IPS-18a (cell line): ENCODE measurements around the gene WDR7.

Experiments used
- H3K27ac ChIP-seq: one replicate; pipeline ENCODE4 v1.5.1; 2013; ENCODE audit warnings: low read length
- H3K27me3 ChIP-seq: one replicate; pipeline ENCODE4 v1.6.1; 2013; ENCODE audit warnings: mild to moderate bottlenecking, low read length; ENCODE audit not compliant: control insufficient read depth, insufficient read depth
- H3K36me3 ChIP-seq: one replicate; pipeline ENCODE4 v1.6.1; 2013; ENCODE audit warnings: low read depth, low read length; ENCODE audit not compliant: control insufficient read depth
- H3K4me1 ChIP-seq: one replicate; pipeline ENCODE4 v1.6.1; 2013; ENCODE audit warnings: low read depth, low read length; ENCODE audit not compliant: control insufficient read depth
- H3K4me3 ChIP-seq: one replicate; pipeline ENCODE4 v1.5.1; 2013; ENCODE audit warnings: low read length
- H3K9ac ChIP-seq: one replicate; pipeline ENCODE4 v1.6.1; 2013; ENCODE audit warnings: mild to moderate bottlenecking, low read length, moderate library complexity
- H3K9me3 ChIP-seq: one replicate; pipeline ENCODE4 v1.6.1; 2013; ENCODE audit warnings: low read depth, low read length; ENCODE audit not compliant: control insufficient read depth

Gene WDR7

DNA sequence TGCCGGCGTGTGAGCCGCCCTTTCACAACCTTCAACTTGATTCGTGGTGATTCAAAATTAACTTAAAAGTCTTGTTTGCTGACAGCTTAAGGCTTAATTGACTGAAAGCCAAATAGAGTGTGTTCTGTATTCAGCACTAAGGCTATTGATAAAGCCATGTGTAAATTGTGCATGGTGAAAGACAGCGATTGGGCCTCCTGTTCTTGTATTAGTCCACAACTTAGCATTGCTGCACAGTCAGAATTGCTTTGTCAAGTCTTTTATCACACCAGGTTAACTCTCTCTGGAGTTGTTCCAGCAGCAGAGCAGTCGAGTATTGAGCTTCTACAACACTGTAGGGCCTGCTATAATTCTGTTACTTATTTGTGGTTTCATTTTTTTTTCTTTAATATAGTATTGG is 210.1 kb downstream of the WDR7 start:
- Histone ChIP-seq H3K4me1 (no peaks in the 10 kb centered on the region), H3K9me3 (no peaks in the 10 kb centered on the region), H3K4me3 (no peak overlapping the region), H3K27ac (no peak overlapping the region), H3K9ac (no peak overlapping the region), H3K27me3 (no peaks in the 10 kb centered on the region), H3K36me3 (no peaks in the 10 kb centered on the region)

DNA sequence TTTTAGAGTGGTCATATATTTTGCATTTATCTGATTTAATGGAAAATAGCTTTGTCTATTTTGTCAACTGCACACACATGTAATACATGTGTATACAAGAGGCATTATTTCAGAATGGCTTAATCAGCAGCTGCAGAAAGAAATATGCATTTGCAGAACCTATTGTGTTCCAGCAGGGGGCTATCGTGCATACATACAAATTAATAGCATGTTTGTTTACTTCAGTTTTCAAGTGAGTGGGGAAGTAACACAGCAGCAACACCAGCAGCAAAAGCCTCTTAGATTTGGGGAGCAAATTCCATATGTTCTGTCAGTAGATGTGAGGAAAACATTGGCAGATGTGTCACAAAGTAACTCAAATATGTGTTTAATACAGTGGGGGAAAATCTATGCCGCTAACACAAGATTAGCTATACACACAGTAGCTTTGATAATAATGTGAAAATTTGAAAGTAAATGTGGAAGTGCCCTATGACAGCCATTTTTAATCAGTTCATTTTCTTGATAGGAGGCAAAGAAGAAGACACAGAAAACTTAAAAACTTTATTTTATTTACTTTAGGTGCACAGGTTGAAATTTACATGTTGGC is 218.1 kb downstream of the WDR7 start:
- Histone ChIP-seq H3K27me3 (no peaks in the 10 kb centered on the region), H3K9me3 (no peaks in the 10 kb centered on the region), H3K4me1 (peaks cover 36% of the 10 kb centered on the region)

DNA sequence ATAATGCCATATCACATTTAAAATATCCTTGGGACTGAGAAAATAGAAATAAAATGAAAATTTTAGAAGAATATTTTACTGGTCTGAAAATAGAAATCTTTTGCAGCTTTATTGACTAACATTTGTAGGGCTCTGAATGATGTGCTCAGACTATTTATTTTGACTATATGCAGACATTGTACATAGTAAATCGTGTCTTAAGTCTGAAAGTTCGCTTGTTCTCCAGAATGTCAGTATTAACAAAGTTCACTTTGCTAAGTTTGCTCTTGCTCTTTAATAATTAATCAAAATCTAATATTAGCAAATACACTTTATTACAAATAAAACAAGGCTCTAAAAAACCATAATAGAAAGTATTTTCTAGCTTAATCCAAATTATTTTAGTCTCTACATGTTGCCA is 219.8 kb downstream of the WDR7 start:
- Histone ChIP-seq H3K9ac (no peak overlapping the region), H3K4me3 (no peak overlapping the region), H3K9me3 (no peaks in the 10 kb centered on the region), H3K4me1 (peaks cover 41% of the 10 kb centered on the region), H3K36me3 (no peaks in the 10 kb centered on the region), H3K27me3 (no peaks in the 10 kb centered on the region), H3K27ac (no peak overlapping the region)

More for the DNA sequence above, 218.1 kb downstream of the WDR7 start:
- no peak overlapping the region for H3K27ac ChIP-seq
- H3K36me3 ChIP-seq = no peaks in the 10 kb centered on the region
- H3K4me3 ChIP-seq = no peak overlapping the region
- no peak overlapping the region for H3K9ac ChIP-seq

DNA sequence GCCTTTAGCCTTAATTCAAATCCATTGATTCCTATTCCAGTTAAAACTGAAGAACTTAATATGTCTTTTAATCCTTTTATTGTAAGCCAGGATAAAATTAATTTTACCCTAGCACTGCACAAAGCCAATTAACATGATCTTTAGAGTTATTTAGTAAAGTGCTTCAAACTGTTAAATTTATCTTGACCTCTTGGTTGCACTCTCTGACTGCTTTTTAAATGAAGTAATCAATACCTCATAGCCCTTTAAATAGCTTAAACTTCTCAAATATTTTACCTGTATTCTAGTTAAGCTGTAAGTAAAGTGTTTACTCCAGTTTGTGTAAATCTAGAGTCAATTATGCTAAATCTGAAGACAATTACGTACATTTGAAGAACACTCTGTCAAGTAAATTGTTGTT is 221.0 kb downstream of the WDR7 start:
- H3K27ac ChIP-seq = no peak overlapping the region
- no peaks in the 10 kb centered on the region for H3K27me3 ChIP-seq
- peaks cover 41% of the 10 kb centered on the region for H3K4me1 ChIP-seq
- no peaks in the 10 kb centered on the region for H3K9me3 ChIP-seq
- H3K36me3 ChIP-seq = no peaks in the 10 kb centered on the region
- no peak overlapping the region for H3K4me3 ChIP-seq
- H3K9ac ChIP-seq = no peak overlapping the region

DNA sequence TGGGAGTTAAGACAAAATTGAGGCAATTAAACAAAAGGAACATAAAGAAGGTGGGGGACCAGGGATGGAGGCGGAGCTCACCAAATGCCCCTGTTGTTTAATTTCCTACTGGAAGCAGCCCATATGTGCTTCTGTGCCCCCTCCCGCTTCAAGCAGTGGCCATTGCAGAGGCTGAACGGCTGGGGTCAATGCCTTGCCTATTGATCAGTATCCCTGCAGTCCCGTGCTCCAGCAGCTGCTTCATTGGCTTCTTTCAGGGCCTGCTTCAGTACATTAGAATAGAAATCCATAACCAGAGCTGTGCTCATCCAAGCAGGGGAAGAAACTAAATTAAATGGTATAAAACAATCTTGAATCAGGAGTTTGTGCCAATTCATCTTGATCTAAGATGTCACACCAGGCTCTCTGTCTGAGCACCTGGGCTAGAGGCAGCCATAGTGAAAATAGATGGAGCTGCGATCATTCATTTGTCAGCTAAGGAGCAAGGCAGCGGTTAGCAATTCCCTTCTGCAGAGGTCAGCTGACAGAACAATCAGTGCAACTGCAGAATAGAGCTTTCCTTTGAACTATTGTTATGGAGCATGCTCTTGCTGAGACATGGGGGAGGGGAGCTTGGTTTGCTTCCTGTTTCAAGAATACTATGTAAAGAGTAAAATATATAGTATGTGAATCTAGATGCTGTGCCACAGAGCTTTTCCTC is 222.4 kb downstream of the WDR7 start:
- Histone ChIP-seq H3K27ac (peak overlapping the region; percentile 58), H3K4me1 (peaks cover 38% of the 10 kb centered on the region), H3K36me3 (no peaks in the 10 kb centered on the region), H3K27me3 (no peaks in the 10 kb centered on the region), H3K4me3 (peak overlapping the region; percentile 43), H3K9ac (peak overlapping the region; percentile 10), H3K9me3 (no peaks in the 10 kb centered on the region)

DNA sequence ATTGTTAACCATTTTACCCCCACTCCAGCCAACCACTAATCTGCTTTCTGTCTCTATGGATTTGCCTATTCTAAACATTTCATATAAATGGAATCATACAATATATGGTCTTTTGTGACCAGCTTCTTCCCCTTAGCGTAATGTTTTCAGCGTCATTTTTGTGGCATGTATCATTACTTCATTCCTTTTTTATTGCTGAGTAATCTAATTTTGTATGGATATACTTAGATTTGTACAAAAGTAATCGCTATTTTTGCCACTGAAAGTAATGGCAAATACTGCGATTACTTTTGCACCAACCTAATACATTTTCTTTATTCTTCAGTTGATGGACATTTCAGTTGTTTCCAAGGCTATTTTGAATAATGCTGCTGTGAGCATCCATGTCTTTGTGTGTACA is 227.6 kb downstream of the WDR7 start:
- H3K9me3 ChIP-seq = no peaks in the 10 kb centered on the region
- no peak overlapping the region for H3K9ac ChIP-seq
- no peak overlapping the region for H3K27ac ChIP-seq
- no peaks in the 10 kb centered on the region for H3K27me3 ChIP-seq
- no peaks in the 10 kb centered on the region for H3K36me3 ChIP-seq
- no peak overlapping the region for H3K4me3 ChIP-seq
- peaks cover 10% of the 10 kb centered on the region for H3K4me1 ChIP-seq

DNA sequence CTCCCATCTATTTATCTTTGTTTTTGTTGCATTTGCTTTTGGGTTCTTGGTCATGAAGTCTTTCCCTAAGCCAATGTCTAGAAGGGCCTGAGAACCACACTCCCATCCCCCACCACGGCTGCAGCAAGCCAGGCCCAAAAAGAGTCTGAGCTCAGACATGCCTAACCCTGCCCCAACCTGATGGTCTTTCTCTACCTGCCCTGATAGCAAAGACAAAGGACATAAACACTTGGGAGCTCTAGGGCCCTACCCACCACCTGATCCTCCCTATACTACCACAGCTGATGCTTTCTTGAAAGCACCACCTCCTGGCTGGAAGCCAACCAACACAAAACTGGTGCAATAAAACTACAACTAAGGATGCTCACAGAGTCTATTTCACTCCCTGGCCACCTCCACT is 233.4 kb downstream of the WDR7 start:
- Histone ChIP-seq H3K36me3 (no peaks in the 10 kb centered on the region), H3K4me3 (no peak overlapping the region), H3K9ac (no peak overlapping the region), H3K27me3 (no peaks in the 10 kb centered on the region), H3K4me1 (no peaks in the 10 kb centered on the region), H3K27ac (no peak overlapping the region), H3K9me3 (no peaks in the 10 kb centered on the region)

DNA sequence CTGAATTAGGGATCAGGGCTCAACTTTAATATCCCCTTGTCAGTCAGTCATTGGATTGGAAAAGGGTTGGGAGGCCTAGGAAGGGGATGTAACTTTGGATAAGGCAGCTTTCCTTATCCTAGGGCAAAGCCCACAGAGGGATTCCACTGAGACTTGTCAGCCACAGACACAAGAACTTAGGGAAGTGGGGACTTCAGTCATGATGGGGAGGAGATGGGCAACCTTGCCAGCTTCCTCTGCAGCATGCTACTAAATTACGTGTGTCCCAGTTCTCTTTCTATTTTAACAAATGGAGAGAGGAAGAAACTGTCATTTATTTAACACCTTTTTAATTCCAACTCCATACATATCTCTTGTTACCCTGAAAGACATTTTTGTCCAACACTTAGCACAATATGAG is 237.8 kb downstream of the WDR7 start:
- H3K9ac ChIP-seq = no peak overlapping the region
- H3K27ac ChIP-seq = no peak overlapping the region
- H3K36me3 ChIP-seq = no peaks in the 10 kb centered on the region
- no peak overlapping the region for H3K4me3 ChIP-seq
- H3K4me1 ChIP-seq = no peaks in the 10 kb centered on the region
- H3K9me3 ChIP-seq = no peaks in the 10 kb centered on the region
- no peaks in the 10 kb centered on the region for H3K27me3 ChIP-seq

DNA sequence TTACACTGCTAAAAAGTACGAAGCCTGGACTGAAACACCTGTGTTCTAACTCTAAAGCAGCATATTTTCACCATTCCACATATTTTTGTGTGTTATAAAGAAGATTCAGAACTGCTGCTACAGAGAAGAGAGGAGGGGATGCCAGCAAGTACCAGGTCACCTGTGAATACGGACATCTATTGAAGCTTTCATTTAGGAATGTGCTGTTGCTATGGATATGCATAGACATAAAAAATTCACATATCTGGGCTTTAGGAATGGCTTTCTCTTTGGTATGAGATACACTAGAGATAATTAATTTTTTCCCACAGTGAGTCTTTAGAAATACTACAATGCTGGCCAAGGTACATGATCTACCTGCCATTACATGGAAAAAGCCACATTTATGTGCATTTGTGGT is 238.5 kb downstream of the WDR7 start:
- H3K36me3 ChIP-seq = no peaks in the 10 kb centered on the region
- H3K9me3 ChIP-seq = no peaks in the 10 kb centered on the region
- no peak overlapping the region for H3K27ac ChIP-seq
- no peaks in the 10 kb centered on the region for H3K4me1 ChIP-seq
- H3K27me3 ChIP-seq = no peaks in the 10 kb centered on the region
- no peak overlapping the region for H3K9ac ChIP-seq
- H3K4me3 ChIP-seq = no peak overlapping the region

DNA sequence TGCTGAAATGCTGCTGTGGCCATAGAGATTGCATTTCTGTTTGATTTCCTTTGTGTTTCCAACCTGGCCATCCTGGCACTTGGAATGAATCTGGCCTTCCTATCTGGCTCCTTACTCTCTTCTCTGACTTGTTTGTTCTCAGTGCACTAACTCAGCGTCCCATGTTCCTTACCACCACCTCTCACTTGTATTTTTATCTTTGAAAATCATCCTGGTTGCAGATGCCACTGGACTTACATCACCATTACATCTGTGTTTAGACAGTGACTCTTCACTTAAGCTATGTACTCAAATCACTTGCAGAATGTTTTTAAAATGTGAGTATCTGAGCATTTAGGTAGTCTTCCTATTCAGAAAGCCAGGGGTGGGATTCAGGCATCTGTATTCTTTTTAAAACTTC is 239.5 kb downstream of the WDR7 start:
- Histone ChIP-seq H3K4me3 (no peak overlapping the region), H3K27me3 (no peaks in the 10 kb centered on the region), H3K9me3 (no peaks in the 10 kb centered on the region), H3K27ac (no peak overlapping the region), H3K9ac (no peak overlapping the region), H3K4me1 (no peaks in the 10 kb centered on the region), H3K36me3 (no peaks in the 10 kb centered on the region)

DNA sequence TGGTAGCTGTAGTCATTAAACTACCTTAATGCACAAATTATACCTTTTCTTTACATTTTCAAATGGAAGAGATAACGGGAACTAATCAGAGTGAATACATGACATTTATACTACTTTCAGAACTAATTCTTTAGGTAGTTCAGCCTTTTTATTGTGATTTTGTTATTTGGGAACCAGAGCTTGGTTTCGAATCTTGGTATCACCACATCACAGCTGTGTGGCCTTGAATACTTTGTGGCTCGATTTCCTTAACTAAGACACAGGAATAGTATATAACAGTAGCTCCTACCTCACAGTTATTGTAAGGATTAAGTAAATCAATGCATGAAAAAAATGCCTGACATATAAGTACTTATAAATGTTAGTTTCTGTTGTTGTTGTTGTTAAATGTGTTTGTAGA is 240.0 kb downstream of the WDR7 start:
- H3K36me3 ChIP-seq = no peaks in the 10 kb centered on the region
- H3K9ac ChIP-seq = no peak overlapping the region
- H3K27me3 ChIP-seq = no peaks in the 10 kb centered on the region
- no peak overlapping the region for H3K27ac ChIP-seq
- H3K4me3 ChIP-seq = no peak overlapping the region
- H3K9me3 ChIP-seq = no peaks in the 10 kb centered on the region
- no peaks in the 10 kb centered on the region for H3K4me1 ChIP-seq

DNA sequence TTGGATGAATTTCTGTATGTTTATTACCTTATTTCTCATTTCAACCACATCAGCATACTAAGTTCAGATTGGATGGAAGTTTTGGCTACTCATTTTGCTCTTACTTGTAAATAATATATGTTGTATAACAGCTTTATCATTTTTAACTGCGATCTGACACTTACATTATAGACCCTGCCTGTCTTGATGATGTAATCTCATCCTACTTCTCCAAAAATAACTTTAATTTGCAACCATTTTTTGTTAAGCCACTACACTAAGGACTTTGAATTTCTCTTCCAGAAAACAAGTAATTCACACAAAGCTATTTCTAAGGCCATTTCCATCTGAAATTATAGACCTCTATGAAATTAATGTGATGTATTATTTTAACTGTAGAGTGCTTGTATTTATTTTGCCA is 240.7 kb downstream of the WDR7 start:
- no peaks in the 10 kb centered on the region for H3K27me3 ChIP-seq
- no peak overlapping the region for H3K27ac ChIP-seq
- H3K9ac ChIP-seq = no peak overlapping the region
- H3K9me3 ChIP-seq = no peaks in the 10 kb centered on the region
- H3K36me3 ChIP-seq = no peaks in the 10 kb centered on the region
- H3K4me3 ChIP-seq = no peak overlapping the region
- H3K4me1 ChIP-seq = no peaks in the 10 kb centered on the region
